HFFc6 (cell line): Measurements from ENCODE around the gene ARSD. TPM values are rescaled to one million over a fixed set of nuclear protein-coding genes. Genes with fewer than 3 reads are reported as not detected.
A peak's percentile ranks its signal among the peaks of the same experiment; 100 is the strongest.
"Not testable (repeated sequence)": the region's sequence is repeated elsewhere in the genome, so short reads cannot be mapped to it uniquely, and the experiment has no call there.

Source experiments
- DNase-seq: peaks from one replicate; pipeline ENCODE4 v3.0.0-alpha.2; 2018
- H3K27ac Mint-ChIP-seq: 2 replicates; pipeline ENCODE4 v1.8.0; 2020; ENCODE audit warnings: mild to moderate bottlenecking, mixed read lengths
- H3K27me3 Mint-ChIP-seq: 2 replicates; pipeline ENCODE4 v1.8.0; 2021; ENCODE audit warnings: mild to moderate bottlenecking, moderate library complexity, mixed read lengths; ENCODE audit not compliant: insufficient read depth
- H3K36me3 Mint-ChIP-seq: 2 replicates; pipeline ENCODE4 v1.8.0; 2021; ENCODE audit warnings: low read depth, mixed read lengths
- H3K4me1 Mint-ChIP-seq: 2 replicates; pipeline ENCODE4 v1.8.0; 2020; ENCODE audit warnings: low read depth, mixed read lengths
- H3K4me3 Mint-ChIP-seq: 2 replicates; pipeline ENCODE4 v1.8.0; 2020; ENCODE audit warnings: mild to moderate bottlenecking, moderate library complexity, mixed read lengths
- H3K9me3 Mint-ChIP-seq: 2 replicates; pipeline ENCODE4 v1.8.0; 2020; ENCODE audit warnings: mild to moderate bottlenecking, mixed read lengths
- total RNA-seq, 6 experiments: library from RNA; stranded (reverse); fragmentation: NEBNext Ultra II Directional; extraction: Animal tissue kit (Norgen Biotek cat#: 25700); gene quantifications; 2 replicates in 1 of 6; 3 replicates in 5 of 6; pipeline ENCODE4 v1.2.3, GENCODE V29; 2021
- TF ChIP-seq, protein P1 (sequence below): fragments of 200-600 bp; sonication (generic); IDR thresholded peaks from 2 replicates; pipeline ENCODE4 v1.5.0; 2021; ENCODE audit warnings: antibody characterized with exemption, mild to moderate bottlenecking

The ARSD gene
- total RNA-seq, 6 experiments from 2014 or later, result 8.3 to 13.4 (median 10.4) TPM

DNA sequence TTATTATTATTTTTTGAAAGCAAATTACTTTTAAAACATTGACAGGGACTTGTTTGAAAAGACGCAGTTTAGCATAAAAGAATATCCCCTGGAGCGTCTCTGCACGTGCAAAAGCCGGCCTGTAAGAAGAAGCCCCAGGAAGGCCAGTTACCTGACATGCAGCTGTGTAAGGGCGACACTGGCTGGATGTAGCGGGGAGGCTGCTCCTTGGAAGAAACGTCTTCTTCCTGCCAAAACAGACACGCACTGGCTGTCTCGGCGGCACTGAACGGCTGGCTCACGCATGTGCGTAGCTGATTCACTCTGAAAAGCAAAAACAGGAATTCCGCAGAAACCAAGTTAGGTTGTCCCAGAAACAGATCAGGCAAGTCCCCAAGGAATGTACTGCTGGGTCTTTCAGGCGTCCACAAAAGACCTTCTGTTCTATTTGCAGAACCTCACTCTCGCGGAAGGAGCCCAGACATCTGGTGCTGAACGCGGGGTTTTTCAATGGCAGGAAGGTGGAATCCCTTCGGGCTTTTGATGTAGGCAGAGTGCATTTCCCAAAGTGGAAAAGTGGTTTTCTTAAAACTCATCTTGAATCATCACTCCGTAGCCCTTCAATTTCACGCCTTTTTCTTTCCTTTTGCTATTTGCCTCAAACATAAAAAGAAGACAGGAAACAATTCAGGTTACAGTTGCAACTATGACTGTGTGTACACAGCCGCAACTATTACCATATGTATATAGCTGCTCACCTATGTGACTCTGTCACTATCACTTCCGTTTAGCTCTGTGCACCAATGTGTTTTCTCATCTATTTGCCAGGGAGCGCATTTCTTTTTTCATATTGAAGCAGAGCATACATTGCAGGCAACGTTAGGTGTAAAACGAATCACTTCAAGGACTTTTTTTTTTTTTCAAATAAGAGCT is 39.1 kb upstream of the ARSD start:
- Mint-ChIP-seq H3K4me1 (peaks cover 7% of the 10 kb centered on the region), H3K9me3 (no peaks in the 10 kb centered on the region), H3K27ac (no peak overlapping the region), H3K36me3 (no peaks in the 10 kb centered on the region), H3K27me3 (no peaks in the 10 kb centered on the region; the same call in none of the 2 replicates), H3K4me3 (no peak overlapping the region)
- TF ChIP-seq, protein P1, sequence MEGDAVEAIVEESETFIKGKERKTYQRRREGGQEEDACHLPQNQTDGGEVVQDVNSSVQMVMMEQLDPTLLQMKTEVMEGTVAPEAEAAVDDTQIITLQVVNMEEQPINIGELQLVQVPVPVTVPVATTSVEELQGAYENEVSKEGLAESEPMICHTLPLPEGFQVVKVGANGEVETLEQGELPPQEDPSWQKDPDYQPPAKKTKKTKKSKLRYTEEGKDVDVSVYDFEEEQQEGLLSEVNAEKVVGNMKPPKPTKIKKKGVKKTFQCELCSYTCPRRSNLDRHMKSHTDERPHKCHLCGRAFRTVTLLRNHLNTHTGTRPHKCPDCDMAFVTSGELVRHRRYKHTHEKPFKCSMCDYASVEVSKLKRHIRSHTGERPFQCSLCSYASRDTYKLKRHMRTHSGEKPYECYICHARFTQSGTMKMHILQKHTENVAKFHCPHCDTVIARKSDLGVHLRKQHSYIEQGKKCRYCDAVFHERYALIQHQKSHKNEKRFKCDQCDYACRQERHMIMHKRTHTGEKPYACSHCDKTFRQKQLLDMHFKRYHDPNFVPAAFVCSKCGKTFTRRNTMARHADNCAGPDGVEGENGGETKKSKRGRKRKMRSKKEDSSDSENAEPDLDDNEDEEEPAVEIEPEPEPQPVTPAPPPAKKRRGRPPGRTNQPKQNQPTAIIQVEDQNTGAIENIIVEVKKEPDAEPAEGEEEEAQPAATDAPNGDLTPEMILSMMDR, result no peak
- DNase-seq, result no peak

- Mint-ChIP-seq H3K36me3 (no peaks in the 10 kb centered on the region), H3K4me1 (peaks cover 12% of the 10 kb centered on the region), H3K9me3 (no peaks in the 10 kb centered on the region), H3K27ac (no peak overlapping the region), H3K27me3 (no peaks in the 10 kb centered on the region; the same call in none of the 2 replicates), H3K4me3 (no peak overlapping the region)
- no peak for DNase-seq
- TF ChIP-seq, protein P1, result no peak
Observed at GRCh38 chrX:2967584-2967983, 38.4 kb upstream of the ARSD start.

- TF ChIP-seq, protein P1, result no peak
- no peak for DNase-seq
- H3K4me1 Mint-ChIP-seq, result peaks cover 12% of the 10 kb centered on the region
- no peaks in the 10 kb centered on the region for H3K36me3 Mint-ChIP-seq
- H3K4me3 Mint-ChIP-seq, result no peak overlapping the region
- H3K9me3 Mint-ChIP-seq, result no peaks in the 10 kb centered on the region
- H3K27me3 Mint-ChIP-seq, result no peaks in the 10 kb centered on the region; the same call in none of the 2 replicates
- no peak overlapping the region for H3K27ac Mint-ChIP-seq
Observed at GRCh38 chrX:2967012-2967411, 37.9 kb upstream of the ARSD start.

DNA sequence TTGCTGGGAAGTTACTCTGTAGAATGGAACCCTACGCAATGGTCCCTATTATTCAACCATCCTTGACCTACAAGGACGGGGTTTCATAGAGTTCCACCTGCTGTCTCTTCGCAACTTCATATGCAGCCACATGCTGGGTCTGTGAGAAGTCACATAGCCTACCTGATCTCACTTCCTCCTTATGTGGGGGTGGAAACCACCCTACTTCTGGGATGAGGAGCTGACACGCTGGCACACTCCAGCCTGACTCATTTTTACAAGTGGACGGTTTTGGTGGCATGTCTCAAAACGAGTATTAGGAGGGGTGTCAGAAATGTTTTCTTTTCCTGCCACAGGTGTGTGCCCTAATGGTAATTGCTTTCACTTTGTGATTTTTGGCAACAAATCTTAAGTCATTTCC is 36.8 kb upstream of the ARSD start:
- Mint-ChIP-seq H3K36me3 (no peaks in the 10 kb centered on the region), H3K4me3 (no peak overlapping the region), H3K27ac (no peak overlapping the region), H3K9me3 (no peaks in the 10 kb centered on the region), H3K27me3 (no peaks in the 10 kb centered on the region; the same call in none of the 2 replicates), H3K4me1 (peaks cover 12% of the 10 kb centered on the region)
- TF ChIP-seq, protein P1, result no peak
- no peak for DNase-seq

DNA sequence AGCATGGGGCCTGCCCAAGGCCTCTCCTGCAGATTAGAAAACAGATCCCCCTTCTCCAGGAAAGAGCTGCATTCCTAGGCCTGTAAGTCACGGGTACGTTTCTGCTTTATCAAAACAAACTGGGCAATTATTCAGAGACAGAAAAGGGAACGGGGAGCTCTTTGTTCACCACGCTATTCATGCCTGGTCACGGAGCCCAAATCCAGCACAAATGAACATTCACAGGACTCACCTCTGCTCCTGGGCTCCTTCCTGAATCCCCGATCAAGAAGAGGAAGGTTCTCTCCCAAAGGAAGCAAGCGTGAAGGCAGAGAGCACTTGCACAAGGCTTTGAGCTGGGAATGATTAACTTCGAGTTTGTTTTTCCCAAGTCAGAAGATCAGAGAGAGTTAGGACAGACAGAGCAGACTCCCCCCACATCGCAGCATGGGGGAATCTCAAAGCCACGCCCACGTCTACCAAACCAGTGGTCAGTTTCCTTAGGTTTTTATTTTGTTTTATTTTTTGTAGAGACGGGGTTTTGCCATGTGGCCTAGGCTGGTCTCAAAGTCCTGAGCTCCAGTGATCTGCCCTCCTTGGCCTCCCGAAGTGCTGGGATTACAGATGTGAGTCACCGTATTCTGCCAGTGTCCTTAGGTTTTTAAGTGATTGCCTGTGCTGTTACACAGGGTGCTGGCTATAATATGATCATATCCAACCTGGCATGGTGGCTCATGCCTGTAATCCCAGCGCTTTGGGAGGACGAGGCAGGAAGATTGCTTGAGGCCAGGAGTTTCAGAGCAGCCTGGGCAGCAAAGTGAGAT is 35.1 kb upstream of the ARSD start:
- DNase-seq, result peak; percentile 7
- peak overlapping the region; percentile 71; the same call in 1 of the 2 replicates for H3K4me3 Mint-ChIP-seq
- H3K27ac Mint-ChIP-seq, result peak overlapping the region; percentile 97
- not testable (repeated sequence) for H3K36me3 Mint-ChIP-seq, H3K27me3 Mint-ChIP-seq, H3K9me3 Mint-ChIP-seq
- peaks cover 19% of the 10 kb centered on the region for H3K4me1 Mint-ChIP-seq

DNA sequence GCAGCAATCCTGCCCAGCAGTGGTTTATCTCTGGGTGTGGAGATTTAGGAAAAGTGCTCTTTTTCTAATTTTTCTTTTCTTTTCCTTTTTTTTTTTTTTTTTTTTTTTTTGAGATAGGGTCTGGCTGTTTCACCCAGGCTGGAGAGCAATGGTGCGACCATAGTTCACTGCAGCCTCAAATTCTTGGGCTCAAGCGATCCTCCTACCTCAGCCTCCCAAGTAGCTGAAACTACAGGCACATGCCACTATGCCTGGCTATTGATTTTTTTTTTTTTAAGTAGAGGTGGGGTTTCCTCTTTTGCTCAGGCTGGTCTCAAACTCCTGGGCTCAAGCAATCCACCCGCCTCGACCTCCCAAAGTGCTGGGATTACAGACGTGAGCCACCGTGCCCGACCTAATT is 34.3 kb upstream of the ARSD start:
- not testable (repeated sequence) for H3K4me3 Mint-ChIP-seq, H3K27ac Mint-ChIP-seq, H3K9me3 Mint-ChIP-seq

More for the DNA sequence above, 34.3 kb upstream of the ARSD start:
- DNase-seq, H3K36me3 Mint-ChIP-seq, H3K27me3 Mint-ChIP-seq: not testable (repeated sequence)
- peaks cover 19% of the 10 kb centered on the region for H3K4me1 Mint-ChIP-seq
